ENCODE measurements around the gene TRIM39.

Gene TRIM39

GRCh38 chr6:30328397-30328796 lies 1.7 kb downstream of the TRIM39 start:
- DNase-seq, result no peak

- DNase-seq, result no peak
Observed at GRCh38 chr6:30329331-30329730, 2.6 kb downstream of the TRIM39 start.

GRCh38 chr6:30331981-30332380 lies 5.3 kb downstream of the TRIM39 start:
- no peak for DNase-seq

DNA sequence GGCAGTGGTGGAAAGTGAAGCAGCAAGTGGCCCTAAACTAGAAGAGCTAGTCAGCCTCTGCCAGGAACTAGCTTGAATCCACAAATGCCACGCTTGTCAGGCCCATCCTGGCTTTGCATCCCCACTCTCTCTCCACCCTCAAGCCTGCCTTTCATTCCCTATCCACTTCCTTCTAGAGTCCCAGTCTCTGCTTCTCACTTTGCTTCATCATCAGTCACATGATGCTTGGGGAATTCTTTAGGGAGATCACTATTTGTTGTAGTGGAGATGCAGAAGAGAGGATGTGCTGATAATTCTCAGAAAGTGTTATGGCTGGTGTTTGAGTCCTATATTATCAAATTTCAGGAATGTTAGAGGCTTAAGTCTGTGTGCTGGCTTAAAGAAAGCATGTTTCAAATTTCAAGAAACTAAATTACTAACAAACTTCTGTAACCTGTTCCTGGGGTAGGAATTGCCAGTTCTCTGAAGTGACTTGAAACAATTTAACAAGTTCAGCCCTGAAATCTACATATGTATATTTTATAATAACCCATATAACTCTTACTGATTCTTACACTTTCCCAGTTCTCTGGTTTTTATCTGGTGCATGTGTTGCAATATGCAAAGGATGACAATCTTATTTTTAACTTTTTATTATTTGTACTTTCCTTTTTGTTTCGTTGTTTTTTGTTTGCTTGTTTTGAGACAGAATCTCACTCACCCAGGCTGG lies 7.5 kb downstream of the TRIM39 start:
- no peak for DNase-seq

DNA sequence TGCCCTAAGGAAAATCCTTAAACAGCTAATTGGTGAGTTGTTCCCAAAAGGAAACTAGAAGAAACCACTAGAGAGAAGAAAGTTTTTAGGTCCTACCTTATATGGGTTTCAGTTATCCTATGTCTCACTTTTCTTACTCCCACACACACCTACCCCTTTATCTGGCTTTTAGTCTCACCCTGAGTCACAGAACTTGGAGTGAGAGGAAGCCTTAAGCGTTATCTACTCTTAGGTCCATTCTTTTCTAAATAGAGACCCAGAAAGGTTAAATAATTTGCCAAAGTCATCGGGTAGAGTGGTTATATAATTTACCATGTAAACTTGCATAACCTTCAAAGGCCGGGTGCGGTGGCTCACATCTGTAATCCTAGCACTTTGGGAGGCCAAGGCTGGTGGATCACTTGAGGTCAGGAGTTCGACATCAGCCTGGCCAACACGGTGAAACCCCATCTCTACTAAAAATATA lies 13.9 kb downstream of the TRIM39 start:
- DNase-seq, result no peak

DNA sequence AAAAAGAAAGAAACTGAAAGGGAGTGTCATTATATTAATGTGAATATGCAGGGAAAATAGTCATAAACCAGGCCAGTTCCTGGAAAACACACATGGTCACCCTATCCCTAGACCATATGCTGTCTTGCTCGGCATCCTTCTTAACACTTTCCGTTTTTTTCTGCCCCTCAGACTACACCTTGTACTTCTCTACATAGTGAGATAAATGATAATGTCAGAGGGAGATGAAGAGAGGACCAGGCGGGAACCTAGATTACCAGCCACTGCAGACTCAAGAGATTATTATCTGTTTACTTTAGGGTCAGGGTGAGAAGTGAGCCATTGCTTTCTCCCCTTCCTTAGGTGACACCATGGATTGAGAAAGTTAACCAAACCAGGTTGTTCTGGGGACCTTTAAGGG lies 14.5 kb downstream of the TRIM39 start:
- no peak for DNase-seq

DNA sequence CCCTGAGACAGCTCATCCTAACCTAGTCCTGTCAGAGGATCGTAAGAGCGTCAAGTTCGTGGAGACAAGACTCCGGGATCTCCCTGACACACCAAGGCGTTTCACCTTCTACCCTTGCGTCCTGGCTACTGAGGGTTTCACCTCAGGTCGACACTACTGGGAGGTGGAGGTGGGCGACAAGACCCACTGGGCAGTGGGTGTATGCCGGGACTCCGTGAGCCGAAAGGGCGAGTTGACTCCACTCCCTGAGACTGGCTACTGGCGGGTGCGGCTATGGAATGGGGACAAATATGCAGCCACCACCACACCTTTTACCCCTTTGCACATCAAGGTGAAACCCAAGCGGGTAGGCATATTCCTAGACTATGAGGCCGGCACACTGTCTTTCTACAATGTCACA lies 15.0 kb downstream of the TRIM39 start:
- DNase-seq, result no peak

- DNase-seq, result no peak
Observed at GRCh38 chr6:30344191-30344867, 17.6 kb downstream of the TRIM39 start.

DNA sequence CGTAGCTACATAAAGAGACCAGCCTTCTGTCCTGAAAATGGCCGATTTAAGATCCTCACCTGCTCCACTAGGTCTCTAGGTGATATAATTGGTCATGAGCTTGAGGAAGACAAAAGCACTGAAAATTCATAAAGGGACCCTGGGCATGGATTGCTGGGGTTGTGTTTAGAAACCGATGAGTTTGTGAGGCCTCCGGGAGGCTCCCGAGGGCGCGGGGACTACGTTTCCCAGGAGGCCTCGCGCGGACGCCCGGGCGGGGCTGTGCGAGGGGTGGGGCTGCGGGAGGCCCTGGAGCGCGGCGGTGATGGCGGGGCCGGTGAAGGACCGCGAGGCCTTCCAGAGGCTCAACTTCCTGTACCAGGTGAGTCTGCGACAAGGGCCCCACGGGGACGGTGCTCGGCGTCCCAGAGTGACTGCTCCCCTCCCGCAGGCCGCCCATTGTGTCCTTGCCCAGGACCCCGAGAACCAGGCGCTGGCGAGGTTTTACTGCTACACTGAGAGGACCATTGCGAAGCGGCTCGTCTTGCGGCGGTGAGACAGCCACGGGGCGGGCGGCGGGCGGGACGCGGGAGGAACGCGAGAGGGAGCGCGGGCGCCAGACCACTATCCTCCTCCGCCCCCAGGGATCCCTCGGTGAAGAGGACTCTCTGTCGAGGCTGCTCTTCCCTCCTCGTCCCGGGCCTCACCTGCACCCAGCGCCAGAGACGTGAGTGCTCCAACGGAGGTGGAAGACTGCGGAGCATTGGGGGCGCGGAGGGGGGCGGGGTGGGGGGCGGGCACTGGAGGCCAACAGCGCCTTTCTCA lies 18.3 kb downstream of the TRIM39 start, which contains the start of gene RPP21:
Gene RPP21 (plus strand): TSS at position 289 of the 804 bp plus-strand sequence. CDS start 16 bp downstream, at position 305.
- peak; percentile 70 for DNase-seq

GRCh38 chr6:30345852-30346251 lies 19.1 kb downstream of the TRIM39 start:
- DNase-seq, result no peak

DNA sequence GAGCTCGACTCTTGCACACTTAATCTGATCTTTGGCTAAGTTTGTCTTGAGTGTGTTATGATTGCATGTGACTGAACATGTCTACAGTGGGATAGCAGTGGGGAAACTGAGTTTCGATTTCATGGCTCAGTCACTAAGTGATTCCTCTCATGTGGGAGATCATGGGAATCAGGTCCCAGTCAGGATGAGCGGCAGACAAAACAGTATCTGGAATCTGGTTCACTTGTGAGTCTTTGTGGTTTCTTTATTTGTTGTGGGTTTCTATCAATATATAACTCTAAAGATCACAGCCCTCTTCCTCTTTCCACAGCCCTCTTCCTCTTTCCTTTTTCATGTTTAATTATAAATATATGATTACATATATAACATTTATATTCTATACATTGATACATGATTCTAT lies 22.2 kb downstream of the TRIM39 start:
- no peak for DNase-seq

- no peak for DNase-seq
Observed at GRCh38 chr6:30349421-30350177, 22.9 kb downstream of the TRIM39 start.

GRCh38 chr6:30350524-30350923 lies 23.8 kb downstream of the TRIM39 start:
- DNase-seq, result no peak

DNA sequence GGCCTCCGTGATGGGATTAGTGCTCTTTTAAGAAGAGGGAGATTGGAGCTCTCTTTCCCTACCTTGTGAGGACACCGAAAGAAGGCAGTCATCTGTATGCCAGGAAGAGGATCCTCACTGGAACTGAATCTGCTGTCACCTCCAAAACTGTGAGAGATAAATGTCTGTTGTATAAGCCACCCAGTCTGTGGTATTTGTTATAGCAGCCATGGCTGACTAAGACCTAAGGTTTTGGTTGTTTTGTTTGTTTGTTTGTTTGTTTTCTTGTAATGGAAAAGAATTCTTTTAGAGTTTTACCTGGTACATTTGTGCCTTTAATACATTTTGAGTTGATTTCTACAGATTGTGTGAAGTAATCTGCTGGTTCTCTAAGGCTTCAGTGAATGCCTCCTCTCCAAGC lies 25.8 kb downstream of the TRIM39 start:
- no peak for DNase-seq

GRCh38 chr6:30355281-30355680 lies 28.6 kb downstream of the TRIM39 start:
- DNase-seq, result no peak

DNA sequence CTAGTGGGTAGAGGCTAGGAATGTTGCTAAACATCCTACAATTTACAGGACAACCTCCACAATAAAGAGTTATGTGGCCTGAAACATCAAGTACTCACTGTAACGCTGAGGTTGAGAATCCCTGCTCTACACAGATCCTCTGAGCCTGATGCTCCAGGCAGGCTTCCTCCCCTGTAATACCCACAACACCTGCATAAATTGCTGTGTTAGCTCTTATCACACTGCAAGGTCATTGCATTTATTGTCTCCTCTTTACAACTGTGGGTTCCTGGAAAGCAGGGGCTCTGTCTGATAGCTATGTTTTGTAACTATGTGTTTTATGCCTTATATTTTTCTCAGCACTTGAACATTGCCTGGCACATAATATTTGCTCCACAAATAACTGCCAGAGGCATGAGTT lies 29.8 kb downstream of the TRIM39 start:
- no peak for DNase-seq

- peak; percentile 1 for DNase-seq
Observed at GRCh38 chr6:30357678-30358540, 31.2 kb downstream of the TRIM39 start.

DNA sequence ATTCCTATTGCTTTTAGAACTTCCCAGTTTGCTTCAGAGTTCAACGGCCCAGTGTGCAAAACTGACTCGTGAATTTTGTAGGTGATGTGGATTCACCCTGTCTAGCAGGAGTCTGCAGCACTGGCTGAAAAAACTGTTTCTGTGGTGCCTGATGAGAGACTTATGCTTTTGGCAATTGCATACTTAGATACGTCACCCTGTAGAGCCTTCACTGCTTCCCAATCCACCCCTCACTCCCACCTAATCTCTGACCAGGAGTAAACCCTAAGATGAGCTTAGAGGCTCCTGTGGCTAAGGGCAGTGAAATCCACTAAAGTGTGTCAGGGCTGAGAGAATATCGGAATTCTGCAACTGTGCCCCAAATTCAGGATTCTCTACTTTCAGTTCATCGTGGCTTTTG lies 32.5 kb downstream of the TRIM39 start:
- DNase-seq, result no peak

- DNase-seq, result no peak
Observed at GRCh38 chr6:30360139-30360538, 33.4 kb downstream of the TRIM39 start.

- no peak for DNase-seq
Observed at GRCh38 chr6:30361661-30362060, 34.9 kb downstream of the TRIM39 start.

- DNase-seq, result no peak
Observed at GRCh38 chr6:30363459-30363858, 36.7 kb downstream of the TRIM39 start.

GRCh38 chr6:30364591-30364990 lies 37.9 kb downstream of the TRIM39 start:
- no peak for DNase-seq
